K562 (cell line): ENCODE results near the gene ADM. TPM values are rescaled to one million over a fixed set of nuclear protein-coding genes. Genes with fewer than 3 reads are reported as not detected.

Experiments used
- ATAC-seq: fragments of 200-7000 bp; cut with Tn5 transposase; 3 replicates; pipeline ENCODE4 v1.9.1; 2020; ENCODE audit warnings: moderate library complexity
- BruUV-seq: library from RNA; stranded (reverse); fragments of 400-500 nt; replicated peaks from 2 replicates; lab custom pipeline; 2021; lab: Mats Ljungman, UMichigan
- CTCF ChIA-PET: fragments of 300-600 bp; formaldehyde crosslinking; extraction: SDS; loops from one replicate; lab custom pipeline; 2021; ENCODE audit warnings: low intra/inter-chr PET ratio; lab: Yijun Ruan, JAX
- POLR2A ChIA-PET: fragments of 300-600, 350-650 bp; sonication (Branson Sonifier 250); formaldehyde crosslinking; extraction: SDS; loops from one replicate; lab custom pipeline; 2021; ENCODE audit warnings: antibody characterized with exemption, inconsistent platforms; lab: Yijun Ruan, JAX
- DNase-seq, 4 experiments: peaks; one replicate each; pipeline versions ENCODE4 v3.0.0 to v3.0.0-alpha.2; 2011 to 2018; ENCODE audit warnings: low spot score in 3 of 4, mixed read lengths in 3 of 4; ENCODE audit errors: extremely low read depth in 1 of 4
- FAIRE-seq: peaks from 2 replicates; lab custom pipeline; 2011; peaks lifted over from hg19 to GRCh38; lab: Jason Lieb, UNC
- H2AFZ ChIP-seq: 2 replicates; pipeline ENCODE4 v1.6.0; 2011; ENCODE audit warnings: low read depth, low read length, control low read depth, inconsistent platforms
- H3K27ac ChIP-seq: fragments of 200-600 bp; 3 replicates; pipeline ENCODE4 v1.8.0; 2011; ENCODE audit warnings: low read depth, mild to moderate bottlenecking, control low read depth, inconsistent platforms, low read length, moderate library complexity, mixed read lengths; ENCODE audit errors: extremely low read depth
- H3K27me3 ChIP-seq, 2 experiments: fragments of 300-600 bp in 1 of 2; 2 replicates in 1 of 2; 3 replicates in 1 of 2; pipeline versions ENCODE4 v1.6.0 to v1.8.0; 2011; ENCODE audit warnings: inconsistent platforms in 2 of 2, low read length in 2 of 2, mild to moderate bottlenecking in 1 of 2, mixed read lengths in 1 of 2, moderate library complexity in 1 of 2; ENCODE audit not compliant: control insufficient read depth in 2 of 2, insufficient read depth in 2 of 2
- H3K36me3 ChIP-seq: fragments of 300-600 bp; 3 replicates; pipeline ENCODE4 v1.8.0; 2011; ENCODE audit warnings: mild to moderate bottlenecking, low read length, inconsistent platforms; ENCODE audit not compliant: control insufficient read depth, insufficient read depth
- H3K4me1 ChIP-seq, 2 experiments: fragments of 200-600 bp in 1 of 2; replicated peaks in 1 of 2; 2 replicates in 1 of 2; 3 replicates in 1 of 2; pipeline versions ENCODE4 v1.5.1 to v1.8.0; 2011; ENCODE audit warnings: inconsistent platforms in 2 of 2, low read length in 2 of 2, mild to moderate bottlenecking in 1 of 2, mixed read lengths in 1 of 2, moderate library complexity in 1 of 2; ENCODE audit not compliant: control insufficient read depth in 2 of 2, insufficient read depth in 2 of 2
- H3K4me2 ChIP-seq: 2 replicates; pipeline ENCODE4 v1.6.1; 2011; ENCODE audit warnings: low read length, control low read depth, inconsistent platforms, mixed read lengths; ENCODE audit not compliant: insufficient read depth
- H3K4me3 ChIP-seq: fragments of 200-600 bp; sonication (generic), shearing (Covaris generic); 2 replicates; pipeline ENCODE4 v1.5.1; 2016; ENCODE audit warnings: control low read depth, inconsistent platforms
- H3K79me2 ChIP-seq: fragments of 200-600 bp; 3 replicates; pipeline ENCODE4 v1.8.0; 2011; ENCODE audit warnings: low read length, inconsistent platforms; ENCODE audit not compliant: control insufficient read depth, insufficient read depth
- H3K9ac ChIP-seq, 2 experiments: 2 replicates each; pipeline versions ENCODE4 v1.6.0 to v1.6.1; 2011; ENCODE audit warnings: low read depth in 2 of 2, low read length in 2 of 2, control low read depth in 1 of 2, inconsistent platforms in 1 of 2, mild to moderate bottlenecking in 1 of 2, mixed read lengths in 1 of 2; ENCODE audit not compliant: insufficient read depth in 1 of 2
- H3K9me1 ChIP-seq: one replicate; pipeline ENCODE4 v1.6.0; 2011; ENCODE audit warnings: inconsistent platforms, mild to moderate bottlenecking, low read length, moderate library complexity; ENCODE audit not compliant: control insufficient read depth, insufficient read depth
- H3K9me3 ChIP-seq: replicated peaks from 2 replicates; pipeline ENCODE4 v1.5.1; 2011; ENCODE audit warnings: low read depth, low read length, inconsistent platforms; ENCODE audit not compliant: control insufficient read depth, insufficient read depth
- H4K20me1 ChIP-seq: replicated peaks from 2 replicates; pipeline ENCODE4 v1.6.1; 2011; ENCODE audit warnings: low read length, inconsistent platforms, mixed read lengths; ENCODE audit not compliant: control insufficient read depth, insufficient read depth
- DACH1 ChIP-seq: fragments of 450-650 bp; IDR thresholded peaks from 2 replicates; pipeline ENCODE4 v1.6.1; 2018; ENCODE audit not compliant: partially characterized antibody
- EP300 ChIP-seq: IDR thresholded peaks from 2 replicates; pipeline ENCODE4 v1.6.1; 2012; ENCODE audit warnings: low read length, improper control_type of control experiment
- IRF2 ChIP-seq: sonication (generic); formaldehyde crosslinking; IDR thresholded peaks from 2 replicates; pipeline ENCODE4 v1.8.1; 2022; ENCODE audit warnings: mild to moderate bottlenecking, missing genetic modification reagents
- KDM4B ChIP-seq, 2 experiments: fragments of 450-650 bp in 1 of 2; sonication (generic) in 1 of 2; IDR thresholded peaks; 2 replicates each; pipeline ENCODE4 v1.6.1; 2016 to 2017; ENCODE audit warnings: borderline replicate concordance in 2 of 2, antibody characterized with exemption in 1 of 2, low read depth in 1 of 2, mild to moderate bottlenecking in 1 of 2
- KDM5B ChIP-seq: fragments of 200-600 bp; sonication (generic); IDR thresholded peaks from 2 replicates; pipeline ENCODE4 v1.6.1; 2012; ENCODE audit warnings: low read depth, mild to moderate bottlenecking, moderate library complexity, low read length, control low read depth, inconsistent platforms; ENCODE audit not compliant: insufficient replicate concordance
- MEIS2 ChIP-seq: fragments of 450-650 bp; IDR thresholded peaks from 2 replicates; pipeline ENCODE4 v1.6.1; 2014; ENCODE audit warnings: mild to moderate bottlenecking; ENCODE audit not compliant: partially characterized antibody
- NFIX ChIP-seq: fragments of 250-450 bp; sonication (Bioruptor Pico); IDR thresholded peaks from 2 replicates; pipeline ENCODE4 v1.4.0; 2020; ENCODE audit warnings: low read depth, mild to moderate bottlenecking, moderate library complexity
- RBBP5 ChIP-seq: fragments of 200-600 bp; sonication (generic); IDR thresholded peaks from 2 replicates; pipeline ENCODE4 v1.6.1; 2012; ENCODE audit warnings: borderline replicate concordance, mild to moderate bottlenecking, low read length, control low read depth, inconsistent platforms; ENCODE audit not compliant: insufficient read depth, poor library complexity, severe bottlenecking
- TEAD1 ChIP-seq, 2 experiments: fragments of 450-650 bp in 1 of 2; sonication (generic) in 1 of 2; formaldehyde crosslinking; IDR thresholded peaks; 2 replicates each; pipeline versions ENCODE4 v1.4.0 to v1.8.0; 2020 to 2022; ENCODE audit warnings: mild to moderate bottlenecking in 2 of 2, missing genetic modification reagents in 1 of 2
- ZNF143 ChIP-seq: sonication (generic); formaldehyde crosslinking; IDR thresholded peaks from 2 replicates; pipeline ENCODE4 v1.9.0; 2022; ENCODE audit warnings: mild to moderate bottlenecking, missing genetic modification reagents
- in situ Hi-C: fragments of 300-500 bp; cut with MboI; formaldehyde crosslinking; loops from 4 replicates; pipeline ENCODE4 v1.15.0; 2018; ENCODE audit warnings: inconsistent platforms, mixed read lengths
- intact Hi-C: fragments of 100-400 bp; cut with micrococcal nuclease; formaldehyde crosslinking; loops from 2 replicates; pipeline ENCODE4 v1.14.2; 2022
- polyA plus RNA-seq, 8 experiments: library from polyadenylated mRNA; depleted of rRNA in 4 of 8; stranded (reverse) in 5 of 8; unstranded in 3 of 8; fragments of >200 nt; fragmentation: Nextera tagmentation in 2 of 8; fragmentation: Illumina TruSeq in 1 of 8; extraction: Ambion mirVana in 2 of 8; extraction: Trizol in 1 of 8; gene quantifications; 2 replicates each; pipeline versions ENCODE4 v1.2.1 to v1.2.3, GENCODE V29; 2011 to 2014; ENCODE audit warnings: inconsistent platforms in 1 of 8, missing spikeins in 1 of 8
- total RNA-seq, 7 experiments: library from RNA; depleted of rRNA in 6 of 7; stranded (reverse); fragments of >200 nt in 6 of 7; fragmentation: Illumina TruSeq in 2 of 7; extraction: Trizol in 2 of 7; gene quantifications; 2 replicates each; pipeline versions ENCODE4 v1.2.1 to v1.2.3, GENCODE V29; 2011 to 2021; ENCODE audit warnings: low replicate concordance in 1 of 7
- TF ChIP-seq, protein P1 (sequence below): fragments of 250-450 bp; sonication (Bioruptor Pico); IDR thresholded peaks from 2 replicates; pipeline ENCODE4 v1.5.0; 2022; ENCODE audit warnings: mild to moderate bottlenecking
- TF ChIP-seq, protein P2 (sequence below): fragments of 450-650 bp; formaldehyde crosslinking; IDR thresholded peaks from 2 replicates; pipeline ENCODE4 v1.4.0; 2022; ENCODE audit warnings: mild to moderate bottlenecking, moderate library complexity
- TF ChIP-seq, protein P3 (sequence below), 3 experiments: fragments of 200-800 bp in 1 of 3; fragments of 250-450 bp in 1 of 3; fragments of 450-650 bp in 1 of 3; sonication (Bioruptor Pico) in 1 of 3; sonication (Bioruptor generic) in 1 of 3; formaldehyde crosslinking in 1 of 3; IDR thresholded peaks; 2 replicates each; pipeline versions ENCODE4 v1.6.1 to v1.8.0; 2016 to 2022; ENCODE audit warnings: mild to moderate bottlenecking in 2 of 3, missing genetic modification characterization in 2 of 3, missing compliant biosample characterization in 1 of 3, moderate library complexity in 1 of 3
- TF ChIP-seq, protein P4 (sequence below): fragments of 250-450 bp; sonication (Bioruptor Pico); IDR thresholded peaks from 2 replicates; pipeline ENCODE4 v1.8.0; 2022; ENCODE audit warnings: inconsistent platforms

The ADM gene
- total and polyA plus RNA-seq, 9 of the 15 experiments (the other 6 are each of a cell fraction or from before 2014, with no cell fraction given): 0.23 to 0.49 (median 0.32) TPM; not detected in 6

DNA sequence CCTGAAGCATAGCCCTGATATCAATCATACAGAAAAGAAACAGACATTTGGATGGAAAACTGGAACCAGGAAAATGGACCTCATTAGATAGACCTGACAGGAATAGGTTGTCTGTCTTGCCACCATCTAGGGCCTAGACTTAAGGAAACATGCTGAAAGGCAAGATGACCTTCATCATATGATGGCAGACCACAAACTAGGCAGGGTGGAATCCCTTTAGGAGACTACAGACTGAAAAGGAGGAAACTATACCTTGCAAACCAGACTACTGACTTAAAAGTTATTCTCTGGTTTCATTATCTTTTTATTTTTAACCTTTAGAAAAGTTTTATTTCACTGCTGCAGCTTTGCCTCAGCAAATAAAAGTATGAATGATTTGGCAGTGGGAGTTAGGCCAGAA lies 31.1 kb upstream of the ADM start:
- Histone ChIP-seq H2AFZ (no peak overlapping the region), H3K27me3 (peaks cover 0 to 3% of the 10 kb centered on the region in 2 experiments; a peak in 1 of 5 replicates), H3K4me1 (no peaks in the 10 kb centered on the region), H3K9me3 (no peaks in the 10 kb centered on the region), H3K4me2 (no peak overlapping the region), H3K36me3 (no peaks in the 10 kb centered on the region), H3K9me1 (no peaks in the 10 kb centered on the region), H4K20me1 (no peaks in the 10 kb centered on the region), H3K27ac (no peak overlapping the region), H3K79me2 (no peaks in the 10 kb centered on the region), H3K9ac (no peak overlapping the region), H3K4me3 (no peak overlapping the region)
- no peak for DNase-seq
- intact Hi-C loops (no loop called here), in situ Hi-C loops (no loop called here)
- no peak for FAIRE-seq
- CTCF ChIA-PET: no interaction called here
- no TSS peak for BruUV-seq
- POLR2A ChIA-PET: no interaction called here
- no peak for ATAC-seq
- TF ChIP-seq IRF2: no peak
- no peak for TF ChIP-seq RBBP5
- no peak for TF ChIP-seq MEIS2
- no peak for TF ChIP-seq DACH1
- TF ChIP-seq, protein P1, sequence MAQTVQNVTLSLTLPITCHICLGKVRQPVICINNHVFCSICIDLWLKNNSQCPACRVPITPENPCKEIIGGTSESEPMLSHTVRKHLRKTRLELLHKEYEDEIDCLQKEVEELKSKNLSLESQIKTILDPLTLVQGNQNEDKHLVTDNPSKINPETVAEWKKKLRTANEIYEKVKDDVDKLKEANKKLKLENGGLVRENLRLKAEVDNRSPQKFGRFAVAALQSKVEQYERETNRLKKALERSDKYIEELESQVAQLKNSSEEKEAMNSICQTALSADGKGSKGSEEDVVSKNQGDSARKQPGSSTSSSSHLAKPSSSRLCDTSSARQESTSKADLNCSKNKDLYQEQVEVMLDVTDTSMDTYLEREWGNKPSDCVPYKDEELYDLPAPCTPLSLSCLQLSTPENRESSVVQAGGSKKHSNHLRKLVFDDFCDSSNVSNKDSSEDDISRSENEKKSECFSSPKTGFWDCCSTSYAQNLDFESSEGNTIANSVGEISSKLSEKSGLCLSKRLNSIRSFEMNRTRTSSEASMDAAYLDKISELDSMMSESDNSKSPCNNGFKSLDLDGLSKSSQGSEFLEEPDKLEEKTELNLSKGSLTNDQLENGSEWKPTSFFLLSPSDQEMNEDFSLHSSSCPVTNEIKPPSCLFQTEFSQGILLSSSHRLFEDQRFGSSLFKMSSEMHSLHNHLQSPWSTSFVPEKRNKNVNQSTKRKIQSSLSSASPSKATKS: no peak
- no peak for TF ChIP-seq ZNF143 (CRISPR knock-in tag)
- TF ChIP-seq, protein P2, sequence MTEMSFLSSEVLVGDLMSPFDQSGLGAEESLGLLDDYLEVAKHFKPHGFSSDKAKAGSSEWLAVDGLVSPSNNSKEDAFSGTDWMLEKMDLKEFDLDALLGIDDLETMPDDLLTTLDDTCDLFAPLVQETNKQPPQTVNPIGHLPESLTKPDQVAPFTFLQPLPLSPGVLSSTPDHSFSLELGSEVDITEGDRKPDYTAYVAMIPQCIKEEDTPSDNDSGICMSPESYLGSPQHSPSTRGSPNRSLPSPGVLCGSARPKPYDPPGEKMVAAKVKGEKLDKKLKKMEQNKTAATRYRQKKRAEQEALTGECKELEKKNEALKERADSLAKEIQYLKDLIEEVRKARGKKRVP (CRISPR knock-in tag): no peak
- TF ChIP-seq NFIX: no peak
- TF ChIP-seq KDM4B (IDR thresholded peaks at IDR 0.05; ENCODE audit: borderline replicate concordance in 2 of 2, low read depth in 1 of 2): no peak
- no peak for TF ChIP-seq TEAD1 (CRISPR knock-in tag; IDR thresholded peaks at IDR 0.05)
- TF ChIP-seq EP300: no peak
- TF ChIP-seq, protein P3, sequence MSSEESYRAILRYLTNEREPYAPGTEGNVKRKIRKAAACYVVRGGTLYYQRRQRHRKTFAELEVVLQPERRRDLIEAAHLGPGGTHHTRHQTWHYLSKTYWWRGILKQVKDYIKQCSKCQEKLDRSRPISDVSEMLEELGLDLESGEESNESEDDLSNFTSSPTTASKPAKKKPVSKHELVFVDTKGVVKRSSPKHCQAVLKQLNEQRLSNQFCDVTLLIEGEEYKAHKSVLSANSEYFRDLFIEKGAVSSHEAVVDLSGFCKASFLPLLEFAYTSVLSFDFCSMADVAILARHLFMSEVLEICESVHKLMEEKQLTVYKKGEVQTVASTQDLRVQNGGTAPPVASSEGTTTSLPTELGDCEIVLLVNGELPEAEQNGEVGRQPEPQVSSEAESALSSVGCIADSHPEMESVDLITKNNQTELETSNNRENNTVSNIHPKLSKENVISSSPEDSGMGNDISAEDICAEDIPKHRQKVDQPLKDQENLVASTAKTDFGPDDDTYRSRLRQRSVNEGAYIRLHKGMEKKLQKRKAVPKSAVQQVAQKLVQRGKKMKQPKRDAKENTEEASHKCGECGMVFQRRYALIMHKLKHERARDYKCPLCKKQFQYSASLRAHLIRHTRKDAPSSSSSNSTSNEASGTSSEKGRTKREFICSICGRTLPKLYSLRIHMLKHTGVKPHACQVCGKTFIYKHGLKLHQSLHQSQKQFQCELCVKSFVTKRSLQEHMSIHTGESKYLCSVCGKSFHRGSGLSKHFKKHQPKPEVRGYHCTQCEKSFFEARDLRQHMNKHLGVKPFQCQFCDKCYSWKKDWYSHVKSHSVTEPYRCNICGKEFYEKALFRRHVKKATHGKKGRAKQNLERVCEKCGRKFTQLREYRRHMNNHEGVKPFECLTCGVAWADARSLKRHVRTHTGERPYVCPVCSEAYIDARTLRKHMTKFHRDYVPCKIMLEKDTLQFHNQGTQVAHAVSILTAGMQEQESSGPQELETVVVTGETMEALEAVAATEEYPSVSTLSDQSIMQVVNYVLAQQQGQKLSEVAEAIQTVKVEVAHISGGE (CRISPR knock-in tag; IDR thresholded peaks at IDR 0.05): no peak
- no peak for TF ChIP-seq KDM5B
- TF ChIP-seq, protein P4, sequence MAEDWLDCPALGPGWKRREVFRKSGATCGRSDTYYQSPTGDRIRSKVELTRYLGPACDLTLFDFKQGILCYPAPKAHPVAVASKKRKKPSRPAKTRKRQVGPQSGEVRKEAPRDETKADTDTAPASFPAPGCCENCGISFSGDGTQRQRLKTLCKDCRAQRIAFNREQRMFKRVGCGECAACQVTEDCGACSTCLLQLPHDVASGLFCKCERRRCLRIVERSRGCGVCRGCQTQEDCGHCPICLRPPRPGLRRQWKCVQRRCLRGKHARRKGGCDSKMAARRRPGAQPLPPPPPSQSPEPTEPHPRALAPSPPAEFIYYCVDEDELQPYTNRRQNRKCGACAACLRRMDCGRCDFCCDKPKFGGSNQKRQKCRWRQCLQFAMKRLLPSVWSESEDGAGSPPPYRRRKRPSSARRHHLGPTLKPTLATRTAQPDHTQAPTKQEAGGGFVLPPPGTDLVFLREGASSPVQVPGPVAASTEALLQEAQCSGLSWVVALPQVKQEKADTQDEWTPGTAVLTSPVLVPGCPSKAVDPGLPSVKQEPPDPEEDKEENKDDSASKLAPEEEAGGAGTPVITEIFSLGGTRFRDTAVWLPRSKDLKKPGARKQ (CRISPR knock-in tag): no peak
